K562 (cell line): ENCODE measurements around the gene TMEM234. TPM values are rescaled to one million over a fixed set of nuclear protein-coding genes. Genes with fewer than 3 reads are reported as not detected.

ENCODE experiments used
- NR2C2 ChIP-seq, 2 experiments: fragments of 200-800 bp in 1 of 2; sonication (Bioruptor generic) in 1 of 2; sonication (generic) in 1 of 2; formaldehyde crosslinking in 1 of 2; IDR thresholded peaks; 2 replicates each; pipeline versions ENCODE4 v1.6.1 to v1.8.0; 2016 to 2022; ENCODE audit warnings: mild to moderate bottlenecking in 1 of 2, missing compliant biosample characterization in 1 of 2, missing genetic modification characterization in 1 of 2, missing genetic modification reagents in 1 of 2
- PYGO2 ChIP-seq: fragments of 450-650 bp; IDR thresholded peaks from 2 replicates; pipeline ENCODE4 v1.6.1; 2016; ENCODE audit warnings: mild to moderate bottlenecking, missing genetic modification characterization, moderate library complexity, missing compliant biosample characterization
- polyA plus RNA-seq, 8 experiments: library from polyadenylated mRNA; depleted of rRNA in 4 of 8; stranded (reverse) in 5 of 8; unstranded in 3 of 8; fragments of >200 nt; fragmentation: Nextera tagmentation in 2 of 8; fragmentation: Illumina TruSeq in 1 of 8; extraction: Ambion mirVana in 2 of 8; extraction: Trizol in 1 of 8; gene quantifications; 2 replicates each; pipeline versions ENCODE4 v1.2.1 to v1.2.3, GENCODE V29; 2011 to 2014; ENCODE audit warnings: inconsistent platforms in 1 of 8, missing spikeins in 1 of 8
- total RNA-seq, 7 experiments: library from RNA; depleted of rRNA in 6 of 7; stranded (reverse); fragments of >200 nt in 6 of 7; fragmentation: Illumina TruSeq in 2 of 7; extraction: Trizol in 2 of 7; gene quantifications; 2 replicates each; pipeline versions ENCODE4 v1.2.1 to v1.2.3, GENCODE V29; 2011 to 2021; ENCODE audit warnings: low replicate concordance in 1 of 7
- TF ChIP-seq, protein P1 (sequence below): sonication (generic); formaldehyde crosslinking; IDR thresholded peaks from 2 replicates; pipeline ENCODE4 v1.4.0; 2020; ENCODE audit warnings: mild to moderate bottlenecking, missing genetic modification reagents
- TF ChIP-seq, protein P2 (sequence below): sonication (generic); formaldehyde crosslinking; IDR thresholded peaks from 2 replicates; pipeline ENCODE4 v1.8.0; 2022; ENCODE audit warnings: missing genetic modification reagents, mild to moderate bottlenecking, moderate library complexity, borderline replicate concordance
- TF ChIP-seq, protein P3 (sequence below): sonication (generic); formaldehyde crosslinking; IDR thresholded peaks from 2 replicates; pipeline ENCODE4 v1.8.0; 2023; ENCODE audit warnings: mild to moderate bottlenecking, missing genetic modification reagents
- TF ChIP-seq, protein P4 (sequence below): fragments of 200-600 bp; sonication (generic); IDR thresholded peaks from one replicate; pipeline ENCODE4 v1.6.1; 2012; ENCODE audit warnings: mild to moderate bottlenecking, low read depth, low read length, inconsistent platforms

The TMEM234 gene
- total and polyA plus RNA-seq, 9 of the 15 experiments (the other 6 are each of a cell fraction or from before 2014, with no cell fraction given) = 5.0 to 12.9 (median 7.6) TPM

DNA sequence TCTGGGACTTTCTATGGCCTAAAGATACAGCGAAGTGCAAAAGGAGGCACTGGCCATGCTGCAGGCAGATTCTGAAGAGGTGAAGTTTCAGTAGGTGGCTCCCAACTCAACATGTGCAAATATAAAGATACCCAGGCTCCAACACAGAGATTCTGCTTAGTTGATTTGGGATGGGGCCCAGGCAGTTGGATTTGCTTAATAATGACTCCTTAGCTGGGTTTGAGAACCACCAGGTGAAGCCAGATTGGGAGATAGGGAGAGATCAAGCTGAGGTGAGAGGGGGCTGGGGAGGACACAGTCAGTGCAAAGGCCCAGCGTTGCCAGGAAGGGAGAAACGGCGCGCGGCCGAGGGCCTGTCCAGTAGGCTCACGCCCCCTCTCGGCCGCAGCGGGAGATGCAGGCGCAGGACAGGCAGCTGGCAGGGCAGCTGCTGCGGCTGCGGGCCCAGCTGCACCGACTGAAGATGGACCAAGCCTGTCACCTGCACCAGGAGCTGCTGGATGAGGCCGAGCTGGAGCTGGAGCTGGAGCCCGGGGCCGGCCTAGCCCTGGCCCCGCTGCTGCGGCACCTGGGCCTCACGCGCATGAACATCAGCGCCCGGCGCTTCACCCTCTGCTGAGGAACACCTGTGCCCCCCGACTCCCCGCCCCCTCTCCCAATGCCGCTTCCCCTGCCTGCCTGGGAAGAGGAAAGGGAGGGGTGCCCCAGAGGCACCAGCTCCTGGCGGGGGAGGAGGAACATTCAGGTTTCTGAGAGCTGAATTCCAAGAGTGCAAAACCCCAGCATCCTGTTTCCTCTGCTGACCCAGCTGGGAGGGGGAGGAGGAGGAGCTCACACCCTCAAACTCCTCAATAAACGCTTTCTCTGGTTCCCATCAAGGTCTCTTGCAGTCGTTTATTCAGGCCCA lies 26.1 kb upstream of the TMEM234 start (continued):
- TF ChIP-seq, protein P1, sequence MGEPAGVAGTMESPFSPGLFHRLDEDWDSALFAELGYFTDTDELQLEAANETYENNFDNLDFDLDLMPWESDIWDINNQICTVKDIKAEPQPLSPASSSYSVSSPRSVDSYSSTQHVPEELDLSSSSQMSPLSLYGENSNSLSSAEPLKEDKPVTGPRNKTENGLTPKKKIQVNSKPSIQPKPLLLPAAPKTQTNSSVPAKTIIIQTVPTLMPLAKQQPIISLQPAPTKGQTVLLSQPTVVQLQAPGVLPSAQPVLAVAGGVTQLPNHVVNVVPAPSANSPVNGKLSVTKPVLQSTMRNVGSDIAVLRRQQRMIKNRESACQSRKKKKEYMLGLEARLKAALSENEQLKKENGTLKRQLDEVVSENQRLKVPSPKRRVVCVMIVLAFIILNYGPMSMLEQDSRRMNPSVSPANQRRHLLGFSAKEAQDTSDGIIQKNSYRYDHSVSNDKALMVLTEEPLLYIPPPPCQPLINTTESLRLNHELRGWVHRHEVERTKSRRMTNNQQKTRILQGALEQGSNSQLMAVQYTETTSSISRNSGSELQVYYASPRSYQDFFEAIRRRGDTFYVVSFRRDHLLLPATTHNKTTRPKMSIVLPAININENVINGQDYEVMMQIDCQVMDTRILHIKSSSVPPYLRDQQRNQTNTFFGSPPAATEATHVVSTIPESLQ (CRISPR knock-in tag) = no peak
- TF ChIP-seq, protein P2, sequence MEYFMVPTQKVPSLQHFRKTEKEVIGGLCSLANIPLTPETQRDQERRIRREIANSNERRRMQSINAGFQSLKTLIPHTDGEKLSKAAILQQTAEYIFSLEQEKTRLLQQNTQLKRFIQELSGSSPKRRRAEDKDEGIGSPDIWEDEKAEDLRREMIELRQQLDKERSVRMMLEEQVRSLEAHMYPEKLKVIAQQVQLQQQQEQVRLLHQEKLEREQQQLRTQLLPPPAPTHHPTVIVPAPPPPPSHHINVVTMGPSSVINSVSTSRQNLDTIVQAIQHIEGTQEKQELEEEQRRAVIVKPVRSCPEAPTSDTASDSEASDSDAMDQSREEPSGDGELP (CRISPR knock-in tag) = peak; percentile 95
- TF ChIP-seq PYGO2 (tag) = no peak
- TF ChIP-seq, protein P3, sequence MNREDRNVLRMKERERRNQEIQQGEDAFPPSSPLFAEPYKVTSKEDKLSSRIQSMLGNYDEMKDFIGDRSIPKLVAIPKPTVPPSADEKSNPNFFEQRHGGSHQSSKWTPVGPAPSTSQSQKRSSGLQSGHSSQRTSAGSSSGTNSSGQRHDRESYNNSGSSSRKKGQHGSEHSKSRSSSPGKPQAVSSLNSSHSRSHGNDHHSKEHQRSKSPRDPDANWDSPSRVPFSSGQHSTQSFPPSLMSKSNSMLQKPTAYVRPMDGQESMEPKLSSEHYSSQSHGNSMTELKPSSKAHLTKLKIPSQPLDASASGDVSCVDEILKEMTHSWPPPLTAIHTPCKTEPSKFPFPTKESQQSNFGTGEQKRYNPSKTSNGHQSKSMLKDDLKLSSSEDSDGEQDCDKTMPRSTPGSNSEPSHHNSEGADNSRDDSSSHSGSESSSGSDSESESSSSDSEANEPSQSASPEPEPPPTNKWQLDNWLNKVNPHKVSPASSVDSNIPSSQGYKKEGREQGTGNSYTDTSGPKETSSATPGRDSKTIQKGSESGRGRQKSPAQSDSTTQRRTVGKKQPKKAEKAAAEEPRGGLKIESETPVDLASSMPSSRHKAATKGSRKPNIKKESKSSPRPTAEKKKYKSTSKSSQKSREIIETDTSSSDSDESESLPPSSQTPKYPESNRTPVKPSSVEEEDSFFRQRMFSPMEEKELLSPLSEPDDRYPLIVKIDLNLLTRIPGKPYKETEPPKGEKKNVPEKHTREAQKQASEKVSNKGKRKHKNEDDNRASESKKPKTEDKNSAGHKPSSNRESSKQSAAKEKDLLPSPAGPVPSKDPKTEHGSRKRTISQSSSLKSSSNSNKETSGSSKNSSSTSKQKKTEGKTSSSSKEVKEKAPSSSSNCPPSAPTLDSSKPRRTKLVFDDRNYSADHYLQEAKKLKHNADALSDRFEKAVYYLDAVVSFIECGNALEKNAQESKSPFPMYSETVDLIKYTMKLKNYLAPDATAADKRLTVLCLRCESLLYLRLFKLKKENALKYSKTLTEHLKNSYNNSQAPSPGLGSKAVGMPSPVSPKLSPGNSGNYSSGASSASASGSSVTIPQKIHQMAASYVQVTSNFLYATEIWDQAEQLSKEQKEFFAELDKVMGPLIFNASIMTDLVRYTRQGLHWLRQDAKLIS (CRISPR knock-in tag) = no peak
- TF ChIP-seq, protein P4, sequence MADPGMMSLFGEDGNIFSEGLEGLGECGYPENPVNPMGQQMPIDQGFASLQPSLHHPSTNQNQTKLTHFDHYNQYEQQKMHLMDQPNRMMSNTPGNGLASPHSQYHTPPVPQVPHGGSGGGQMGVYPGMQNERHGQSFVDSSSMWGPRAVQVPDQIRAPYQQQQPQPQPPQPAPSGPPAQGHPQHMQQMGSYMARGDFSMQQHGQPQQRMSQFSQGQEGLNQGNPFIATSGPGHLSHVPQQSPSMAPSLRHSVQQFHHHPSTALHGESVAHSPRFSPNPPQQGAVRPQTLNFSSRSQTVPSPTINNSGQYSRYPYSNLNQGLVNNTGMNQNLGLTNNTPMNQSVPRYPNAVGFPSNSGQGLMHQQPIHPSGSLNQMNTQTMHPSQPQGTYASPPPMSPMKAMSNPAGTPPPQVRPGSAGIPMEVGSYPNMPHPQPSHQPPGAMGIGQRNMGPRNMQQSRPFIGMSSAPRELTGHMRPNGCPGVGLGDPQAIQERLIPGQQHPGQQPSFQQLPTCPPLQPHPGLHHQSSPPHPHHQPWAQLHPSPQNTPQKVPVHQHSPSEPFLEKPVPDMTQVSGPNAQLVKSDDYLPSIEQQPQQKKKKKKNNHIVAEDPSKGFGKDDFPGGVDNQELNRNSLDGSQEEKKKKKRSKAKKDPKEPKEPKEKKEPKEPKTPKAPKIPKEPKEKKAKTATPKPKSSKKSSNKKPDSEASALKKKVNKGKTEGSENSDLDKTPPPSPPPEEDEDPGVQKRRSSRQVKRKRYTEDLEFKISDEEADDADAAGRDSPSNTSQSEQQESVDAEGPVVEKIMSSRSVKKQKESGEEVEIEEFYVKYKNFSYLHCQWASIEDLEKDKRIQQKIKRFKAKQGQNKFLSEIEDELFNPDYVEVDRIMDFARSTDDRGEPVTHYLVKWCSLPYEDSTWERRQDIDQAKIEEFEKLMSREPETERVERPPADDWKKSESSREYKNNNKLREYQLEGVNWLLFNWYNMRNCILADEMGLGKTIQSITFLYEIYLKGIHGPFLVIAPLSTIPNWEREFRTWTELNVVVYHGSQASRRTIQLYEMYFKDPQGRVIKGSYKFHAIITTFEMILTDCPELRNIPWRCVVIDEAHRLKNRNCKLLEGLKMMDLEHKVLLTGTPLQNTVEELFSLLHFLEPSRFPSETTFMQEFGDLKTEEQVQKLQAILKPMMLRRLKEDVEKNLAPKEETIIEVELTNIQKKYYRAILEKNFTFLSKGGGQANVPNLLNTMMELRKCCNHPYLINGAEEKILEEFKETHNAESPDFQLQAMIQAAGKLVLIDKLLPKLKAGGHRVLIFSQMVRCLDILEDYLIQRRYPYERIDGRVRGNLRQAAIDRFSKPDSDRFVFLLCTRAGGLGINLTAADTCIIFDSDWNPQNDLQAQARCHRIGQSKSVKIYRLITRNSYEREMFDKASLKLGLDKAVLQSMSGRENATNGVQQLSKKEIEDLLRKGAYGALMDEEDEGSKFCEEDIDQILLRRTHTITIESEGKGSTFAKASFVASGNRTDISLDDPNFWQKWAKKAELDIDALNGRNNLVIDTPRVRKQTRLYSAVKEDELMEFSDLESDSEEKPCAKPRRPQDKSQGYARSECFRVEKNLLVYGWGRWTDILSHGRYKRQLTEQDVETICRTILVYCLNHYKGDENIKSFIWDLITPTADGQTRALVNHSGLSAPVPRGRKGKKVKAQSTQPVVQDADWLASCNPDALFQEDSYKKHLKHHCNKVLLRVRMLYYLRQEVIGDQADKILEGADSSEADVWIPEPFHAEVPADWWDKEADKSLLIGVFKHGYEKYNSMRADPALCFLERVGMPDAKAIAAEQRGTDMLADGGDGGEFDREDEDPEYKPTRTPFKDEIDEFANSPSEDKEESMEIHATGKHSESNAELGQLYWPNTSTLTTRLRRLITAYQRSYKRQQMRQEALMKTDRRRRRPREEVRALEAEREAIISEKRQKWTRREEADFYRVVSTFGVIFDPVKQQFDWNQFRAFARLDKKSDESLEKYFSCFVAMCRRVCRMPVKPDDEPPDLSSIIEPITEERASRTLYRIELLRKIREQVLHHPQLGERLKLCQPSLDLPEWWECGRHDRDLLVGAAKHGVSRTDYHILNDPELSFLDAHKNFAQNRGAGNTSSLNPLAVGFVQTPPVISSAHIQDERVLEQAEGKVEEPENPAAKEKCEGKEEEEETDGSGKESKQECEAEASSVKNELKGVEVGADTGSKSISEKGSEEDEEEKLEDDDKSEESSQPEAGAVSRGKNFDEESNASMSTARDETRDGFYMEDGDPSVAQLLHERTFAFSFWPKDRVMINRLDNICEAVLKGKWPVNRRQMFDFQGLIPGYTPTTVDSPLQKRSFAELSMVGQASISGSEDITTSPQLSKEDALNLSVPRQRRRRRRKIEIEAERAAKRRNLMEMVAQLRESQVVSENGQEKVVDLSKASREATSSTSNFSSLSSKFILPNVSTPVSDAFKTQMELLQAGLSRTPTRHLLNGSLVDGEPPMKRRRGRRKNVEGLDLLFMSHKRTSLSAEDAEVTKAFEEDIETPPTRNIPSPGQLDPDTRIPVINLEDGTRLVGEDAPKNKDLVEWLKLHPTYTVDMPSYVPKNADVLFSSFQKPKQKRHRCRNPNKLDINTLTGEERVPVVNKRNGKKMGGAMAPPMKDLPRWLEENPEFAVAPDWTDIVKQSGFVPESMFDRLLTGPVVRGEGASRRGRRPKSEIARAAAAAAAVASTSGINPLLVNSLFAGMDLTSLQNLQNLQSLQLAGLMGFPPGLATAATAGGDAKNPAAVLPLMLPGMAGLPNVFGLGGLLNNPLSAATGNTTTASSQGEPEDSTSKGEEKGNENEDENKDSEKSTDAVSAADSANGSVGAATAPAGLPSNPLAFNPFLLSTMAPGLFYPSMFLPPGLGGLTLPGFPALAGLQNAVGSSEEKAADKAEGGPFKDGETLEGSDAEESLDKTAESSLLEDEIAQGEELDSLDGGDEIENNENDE = no peak
- TF ChIP-seq NR2C2 (CRISPR knock-in tag; IDR thresholded peaks at IDR 0.05) = no peak
- TF ChIP-seq NR2C2 (tag; IDR thresholded peaks at IDR 0.05) = no peak
